Testis (tissue), 3 donors: ENCODE results near the gene UVSSA. TPM values are rescaled to one million over a fixed set of nuclear protein-coding genes. Genes with fewer than 3 reads are reported as not detected.

Experiments
- DNase-seq: peaks from one replicate; pipeline ENCODE4 v3.0.0-alpha.2; 2019
- H3K27ac ChIP-seq, 2 donors: fragments of 200-600 bp; sonication (generic); one replicate each; pipeline ENCODE4 v1.5.1; 2019
- H3K27me3 ChIP-seq: fragments of 200-600 bp; sonication (generic); one replicate; pipeline ENCODE4 v1.5.1; 2019
- H3K36me3 ChIP-seq: fragments of 200-600 bp; sonication (generic); one replicate; pipeline ENCODE4 v1.5.1; 2017; ENCODE audit warnings: low read depth; ENCODE audit errors: missing control alignments
- H3K4me1 ChIP-seq: fragments of 200-600 bp; sonication (generic); one replicate; pipeline ENCODE4 v1.5.1; 2019
- H3K4me3 ChIP-seq, 2 donors: fragments of 200-600 bp; sonication (generic); one replicate each; pipeline ENCODE4 v1.5.1; 2017 to 2019
- H3K9me3 ChIP-seq: fragments of 200-600 bp; sonication (generic); one replicate; pipeline ENCODE4 v1.5.1; 2017
- CTCF ChIP-seq, 3 experiments: fragments of 450-650 bp in 2 of 3; fragments of 200-600 bp in 1 of 3; sonication (generic) in 1 of 3; IDR thresholded peaks; one replicate each; pipeline ENCODE4 v1.5.1; 2016 to 2019; ENCODE audit warnings: antibody characterized with exemption in 3 of 3, mild to moderate bottlenecking in 2 of 3, moderate library complexity in 1 of 3
- POLR2A ChIP-seq: fragments of 450-650 bp; IDR thresholded peaks from one replicate; pipeline ENCODE4 v1.6.1; 2017; ENCODE audit warnings: antibody characterized with exemption, mild to moderate bottlenecking, moderate library complexity
- WGBS, 2 donors: methylation state at CpG; one replicate each; pipeline ENCODE4 v1.1.5; 2018; 5-methylcytosine and 5-hydroxymethylcytosine counted together
- intact Hi-C: fragments of 100-400 bp; cut with DNase I; formaldehyde crosslinking; loops from one replicate; pipeline ENCODE4 v1.15.1; 2023; ENCODE audit warnings: low total_unique reads
- polyA plus RNA-seq: library from polyadenylated mRNA; stranded (reverse); fragments of 350-450 nt; fragmentation: Illumina TruSeq; extraction: RNeasy Lipid Tissue Mini Kit (QIAGEN cat#74804); gene quantifications from one replicate; pipeline ENCODE4 v1.2.3, GENCODE V29; 2014; ENCODE audit warnings: low read depth, low replicate concordance; ENCODE audit not compliant: insufficient read depth
- total RNA-seq, 2 donors: library from RNA; depleted of rRNA; stranded (reverse); fragments of >200 nt; gene quantifications; one replicate each; pipeline ENCODE4 v1.2.3, GENCODE V29; 2016

Gene UVSSA
- total and polyA plus RNA-seq, 3 donors from 2014 or later, result 35.8 to 94.6 (median 71.5) TPM

GRCh38 chr4:1357356-1358248 lies 10.6 kb downstream of the UVSSA start:
- DNase-seq, result no peak
- no peaks in the 10 kb centered on the region for H3K36me3 ChIP-seq
- no peak overlapping the region for H3K4me3 ChIP-seq
- H3K4me1 ChIP-seq, result peaks cover 10% of the 10 kb centered on the region
- intact Hi-C loops, result loop anchor here (10.0 kb wide), 1 partner anchor 277 kb away; no protein-coding TSS in a partner anchor
- no peak for TF ChIP-seq POLR2A
- TF ChIP-seq CTCF (IDR thresholded peaks at IDR 0.05), result no peak
- no peaks in the 10 kb centered on the region for H3K27me3 ChIP-seq
- H3K27ac ChIP-seq, result no peak overlapping the region
- 95 to 97% methylated on average over 6 to 20 of the region's 27 CpGs for WGBS, 2 donors
- H3K9me3 ChIP-seq, result no peaks in the 10 kb centered on the region

- no peaks in the 10 kb centered on the region for H3K36me3 ChIP-seq
- no peaks in the 10 kb centered on the region for H3K9me3 ChIP-seq
- H3K27me3 ChIP-seq, result no peaks in the 10 kb centered on the region
- no peak overlapping the region for H3K27ac ChIP-seq
- peaks cover 10% of the 10 kb centered on the region for H3K4me1 ChIP-seq
- 94% methylated on average over 38 of the region's 38 CpGs for WGBS, 2 donors
- H3K4me3 ChIP-seq, result no peak overlapping the region
- TF ChIP-seq POLR2A, result no peak
- TF ChIP-seq CTCF (IDR thresholded peaks at IDR 0.05), result no peak
- no peak for DNase-seq
- intact Hi-C loops, result loop anchor here (10.0 kb wide), 1 partner anchor 276 kb away; no protein-coding TSS in a partner anchor
These were observed 11.6 kb downstream of the UVSSA start for GRCh38 chr4:1358421-1359143.

GRCh38 chr4:1359144-1359501 lies 12.1 kb downstream of the UVSSA start:
- Histone ChIP-seq H3K4me3 (no peak overlapping the region), H3K27ac (no peak overlapping the region), H3K27me3 (no peaks in the 10 kb centered on the region), H3K9me3 (no peaks in the 10 kb centered on the region), H3K36me3 (no peaks in the 10 kb centered on the region), H3K4me1 (peaks cover 9% of the 10 kb centered on the region)
- DNase-seq, result no peak
- WGBS, 2 donors, result 90 to 96% methylated on average over 14 of the region's 14 CpGs
- TF ChIP-seq POLR2A, result no peak
- no peak for TF ChIP-seq CTCF (IDR thresholded peaks at IDR 0.05)
- intact Hi-C loops, result loop anchor here (10.0 kb wide), 1 partner anchor 276 kb away; no protein-coding TSS in a partner anchor

- 70 to 87% methylated on average over 11 to 16 of the region's 16 CpGs for WGBS, 2 donors
- no peak for TF ChIP-seq CTCF (IDR thresholded peaks at IDR 0.05)
- no peak for TF ChIP-seq POLR2A
- Histone ChIP-seq H3K27me3 (no peaks in the 10 kb centered on the region), H3K27ac (no peak overlapping the region), H3K4me1 (peaks cover under 1% of the 10 kb centered on the region), H3K36me3 (no peaks in the 10 kb centered on the region), H3K9me3 (no peaks in the 10 kb centered on the region), H3K4me3 (no peak overlapping the region)
- DNase-seq, result no peak
- intact Hi-C loops, result loop anchor here (10.0 kb wide), 1 partner anchor 275 kb away; no protein-coding TSS in a partner anchor
These were observed 13.0 kb downstream of the UVSSA start for GRCh38 chr4:1359976-1360375.
